Activated CD4-positive, alpha-beta memory T cell treated with anti-CD3 and anti-CD28 coated beads, Interleukin-2, amount 10 ng/mL, durations not matched to agents 7 days and 5 days (primary cell): Measurements from ENCODE around the gene TMPRSS9. TPM values are rescaled to one million over a fixed set of nuclear protein-coding genes. Genes with fewer than 3 reads are reported as not detected.
"Not testable (repeated sequence)": the region's sequence is repeated elsewhere in the genome, so short reads cannot be mapped to it uniquely, and the experiment has no call there.

ENCODE experiments used
- CTCF ChIA-PET: fragments of 350-600 bp; sonication (Branson Sonifier 250); formaldehyde crosslinking; loops from one replicate; lab custom pipeline; 2021; ENCODE audit warnings: antibody characterized with exemption, inconsistent platforms; lab: Charles Lee
- POLR2A ChIA-PET: fragments of 350-600 bp; sonication (Branson Sonifier 250); formaldehyde crosslinking; loops from one replicate; lab custom pipeline; 2021; ENCODE audit warnings: antibody characterized with exemption; lab: Charles Lee
- DNase-seq: peaks from one replicate; pipeline ENCODE4 v3.0.0-alpha.2; 2020
- H3K27ac Mint-ChIP-seq: one replicate; pipeline ENCODE4 v1.8.0; 2021; ENCODE audit warnings: mild to moderate bottlenecking, mixed read lengths
- H3K27me3 Mint-ChIP-seq: one replicate; pipeline ENCODE4 v1.8.0; 2021; ENCODE audit warnings: mixed read lengths
- H3K36me3 Mint-ChIP-seq: one replicate; pipeline ENCODE4 v1.8.0; 2021; ENCODE audit warnings: low read depth, mixed read lengths
- H3K4me1 Mint-ChIP-seq: one replicate; pipeline ENCODE4 v1.8.0; 2021; ENCODE audit warnings: mixed read lengths
- H3K4me3 Mint-ChIP-seq: one replicate; pipeline ENCODE4 v1.8.0; 2021; ENCODE audit warnings: mild to moderate bottlenecking, mixed read lengths
- H3K9me3 Mint-ChIP-seq: one replicate; pipeline ENCODE4 v1.8.0; 2021; ENCODE audit warnings: mixed read lengths
- total RNA-seq, 2 experiments: library from RNA; stranded (reverse); gene quantifications; one replicate each; pipeline ENCODE4 v1.2.3, GENCODE V29; 2021

Gene TMPRSS9
- total RNA-seq, 2 experiments from 2014 or later: not detected

DNA sequence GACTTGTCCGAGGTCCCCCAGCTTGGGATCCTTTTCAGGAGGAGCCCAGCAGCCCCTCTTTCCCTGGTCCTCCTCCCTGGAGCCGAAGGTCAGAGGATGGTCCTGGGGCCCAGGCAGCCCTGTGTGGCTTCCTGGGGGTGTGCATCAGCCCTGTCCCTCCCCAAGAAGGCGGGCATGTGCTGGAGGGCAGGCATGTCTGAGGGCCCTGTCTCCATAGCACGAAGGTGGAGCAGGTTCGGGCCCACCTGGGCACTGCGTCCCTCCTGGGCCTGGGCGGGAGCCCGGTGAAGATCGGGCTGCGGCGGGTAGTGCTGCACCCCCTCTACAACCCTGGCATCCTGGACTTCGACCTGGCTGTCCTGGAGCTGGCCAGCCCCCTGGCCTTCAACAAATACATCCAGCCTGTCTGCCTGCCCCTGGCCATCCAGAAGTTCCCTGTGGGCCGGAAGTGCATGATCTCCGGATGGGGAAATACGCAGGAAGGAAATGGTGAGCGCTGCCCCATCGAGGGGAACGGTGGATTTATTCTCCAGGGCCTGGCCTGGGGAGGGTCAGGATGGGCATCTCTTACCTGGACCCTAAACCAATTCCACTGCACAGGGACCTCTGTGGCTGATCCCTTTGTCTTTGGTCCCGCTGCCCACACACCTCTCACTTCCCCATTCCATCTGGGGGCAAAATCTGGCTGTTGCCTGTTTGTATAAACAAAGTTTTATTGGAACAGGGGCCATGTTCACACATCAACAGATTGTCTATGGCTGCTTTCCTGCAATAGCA lies 56.4 kb downstream of the TMPRSS9 start:
- CTCF ChIA-PET: no interaction called here
- Mint-ChIP-seq H3K9me3 (no peaks in the 10 kb centered on the region), H3K4me3 (no peak overlapping the region), H3K27me3 (no peaks in the 10 kb centered on the region), H3K27ac (no peak overlapping the region), H3K4me1 (no peaks in the 10 kb centered on the region), H3K36me3 (no peaks in the 10 kb centered on the region)
- no peak for DNase-seq
- POLR2A ChIA-PET: interaction anchor here (0.7 kb wide), 1 partner anchor 466 kb away, joined by 3 read pairs; no protein-coding TSS in a partner anchor

DNA sequence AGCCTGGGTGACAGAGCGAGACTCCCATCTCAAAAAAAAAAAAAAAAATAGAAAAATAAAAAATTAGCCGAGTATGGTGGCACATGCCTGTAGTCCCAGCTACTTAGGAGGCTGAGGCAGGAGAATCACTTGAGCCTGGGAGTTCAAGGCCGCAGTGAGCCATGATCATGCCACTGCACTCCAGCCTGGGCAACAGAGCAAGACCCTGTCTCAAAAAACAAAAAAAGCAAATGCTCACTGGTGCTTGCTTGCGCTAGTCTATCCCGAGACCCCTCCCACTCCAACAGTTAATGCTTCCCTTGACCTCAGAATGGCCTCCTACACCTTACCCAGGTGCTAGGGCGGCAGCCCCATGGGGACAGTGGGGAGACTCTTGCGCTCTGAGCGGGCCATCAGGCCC lies 57.4 kb downstream of the TMPRSS9 start:
- H3K27ac Mint-ChIP-seq, H3K36me3 Mint-ChIP-seq, H3K4me3 Mint-ChIP-seq, H3K4me1 Mint-ChIP-seq, H3K27me3 Mint-ChIP-seq, DNase-seq, H3K9me3 Mint-ChIP-seq, POLR2A ChIA-PET, CTCF ChIA-PET: not testable (repeated sequence)

DNA sequence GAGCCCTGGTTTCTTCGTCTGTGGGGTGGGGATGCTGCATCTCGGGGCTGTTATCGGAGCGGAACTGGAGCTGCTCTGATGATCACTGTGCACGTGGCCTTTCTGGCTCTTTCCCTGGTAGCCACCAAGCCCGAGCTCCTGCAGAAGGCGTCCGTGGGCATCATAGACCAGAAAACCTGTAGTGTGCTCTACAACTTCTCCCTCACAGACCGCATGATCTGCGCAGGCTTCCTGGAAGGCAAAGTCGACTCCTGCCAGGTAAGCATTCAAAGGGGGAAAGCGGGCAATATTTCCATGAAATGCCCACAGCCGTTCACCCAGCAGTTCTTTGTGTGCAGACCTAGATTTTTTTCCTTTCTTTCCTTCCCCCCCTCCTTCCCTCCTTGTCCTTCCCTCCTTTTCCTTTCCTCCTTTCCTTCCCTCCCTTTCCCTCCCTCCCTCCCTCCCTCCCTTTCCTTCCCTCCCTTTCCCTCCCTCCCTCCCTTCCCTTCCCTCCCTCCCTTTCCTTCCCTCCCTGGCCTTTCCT lies 57.9 kb downstream of the TMPRSS9 start:
- Mint-ChIP-seq H3K4me3 (no peak overlapping the region), H3K9me3 (no peaks in the 10 kb centered on the region), H3K4me1 (no peaks in the 10 kb centered on the region), H3K27ac (no peak overlapping the region), H3K27me3 (no peaks in the 10 kb centered on the region), H3K36me3 (no peaks in the 10 kb centered on the region)
- ChIA-PET CTCF (no interaction called here), POLR2A (no interaction called here)
- no peak for DNase-seq

DNA sequence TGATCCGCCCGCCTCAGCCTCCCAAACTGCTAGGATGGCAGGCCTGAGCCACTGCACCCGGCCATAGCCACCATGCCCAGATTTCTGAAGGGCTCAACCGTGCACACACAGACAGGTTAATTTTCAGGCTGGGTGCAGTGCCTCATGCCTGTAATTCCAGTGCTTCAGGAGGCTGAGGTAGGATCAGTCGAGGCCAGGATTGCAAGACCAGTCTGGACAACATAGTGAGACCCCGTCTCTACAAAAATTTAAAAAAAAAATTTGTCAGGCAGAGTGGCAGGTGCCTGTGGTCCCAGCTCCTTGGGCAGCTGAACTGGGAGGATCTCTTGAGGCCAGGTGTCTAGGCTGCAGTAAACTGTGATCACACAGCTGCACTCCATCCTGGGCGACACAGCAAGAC lies 59.7 kb downstream of the TMPRSS9 start:
- Mint-ChIP-seq H3K9me3 (no peaks in the 10 kb centered on the region), H3K27ac (no peak overlapping the region), H3K4me1 (no peaks in the 10 kb centered on the region), H3K36me3 (no peaks in the 10 kb centered on the region), H3K4me3 (no peak overlapping the region), H3K27me3 (no peaks in the 10 kb centered on the region)
- ChIA-PET POLR2A (interaction anchor here (1.6 kb wide), 1 partner anchor 37 kb away, joined by 3 read pairs; the partner anchor contains the start of gene LMNB2), CTCF (no interaction called here)
- no peak for DNase-seq

DNA sequence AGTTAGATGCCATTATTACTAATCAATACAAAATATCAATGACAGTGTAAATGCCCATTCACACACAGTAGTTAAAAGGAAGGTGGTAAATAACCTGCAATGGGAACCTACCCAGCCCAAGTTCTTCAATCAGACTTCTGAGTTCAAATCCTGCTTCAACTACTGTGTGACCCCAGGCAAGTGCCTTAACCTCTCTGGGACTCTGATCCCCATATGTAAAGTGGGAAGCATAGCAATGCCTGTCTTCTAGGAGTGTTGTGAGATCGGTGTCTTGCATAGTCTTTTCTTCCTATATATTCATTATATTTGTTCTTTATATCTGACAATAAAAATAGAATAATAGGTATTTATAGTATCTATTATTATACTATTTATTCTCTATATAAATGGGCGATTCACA lies 60.4 kb downstream of the TMPRSS9 start:
- ChIA-PET POLR2A (interaction anchor here (1.6 kb wide), 1 partner anchor 36 kb away, joined by 3 read pairs; the partner anchor contains the start of gene LMNB2), CTCF (no interaction called here)
- Mint-ChIP-seq H3K4me1 (no peaks in the 10 kb centered on the region), H3K36me3 (no peaks in the 10 kb centered on the region), H3K4me3 (no peak overlapping the region), H3K27me3 (no peaks in the 10 kb centered on the region), H3K27ac (no peak overlapping the region), H3K9me3 (no peaks in the 10 kb centered on the region)
- no peak for DNase-seq

DNA sequence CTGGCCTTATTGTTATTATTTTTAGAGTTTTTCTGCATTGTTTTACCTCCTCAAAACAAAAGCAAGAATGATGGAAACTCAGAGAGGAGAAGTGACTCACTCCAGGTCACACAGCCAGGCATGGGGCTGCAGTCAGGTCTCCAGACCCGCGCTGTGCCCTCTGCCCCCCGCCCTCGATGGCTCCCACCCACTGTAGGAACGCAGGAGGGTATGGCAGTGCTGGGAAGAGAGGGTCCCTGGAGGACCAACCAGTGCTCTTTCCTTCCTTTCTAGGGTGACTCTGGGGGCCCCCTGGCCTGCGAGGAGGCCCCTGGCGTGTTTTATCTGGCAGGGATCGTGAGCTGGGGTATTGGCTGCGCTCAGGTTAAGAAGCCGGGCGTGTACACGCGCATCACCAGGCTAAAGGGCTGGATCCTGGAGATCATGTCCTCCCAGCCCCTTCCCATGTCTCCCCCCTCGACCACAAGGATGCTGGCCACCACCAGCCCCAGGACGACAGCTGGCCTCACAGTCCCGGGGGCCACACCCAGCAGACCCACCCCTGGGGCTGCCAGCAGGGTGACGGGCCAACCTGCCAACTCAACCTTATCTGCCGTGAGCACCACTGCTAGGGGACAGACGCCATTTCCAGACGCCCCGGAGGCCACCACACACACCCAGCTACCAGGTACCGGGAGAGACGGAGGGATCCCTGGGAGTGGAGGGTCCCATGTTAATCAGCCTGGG lies 61.7 kb downstream of the TMPRSS9 start:
- no peaks in the 10 kb centered on the region for H3K9me3 Mint-ChIP-seq
- CTCF ChIA-PET: no interaction called here
- no peak overlapping the region for H3K4me3 Mint-ChIP-seq
- peaks cover 9% of the 10 kb centered on the region for H3K4me1 Mint-ChIP-seq
- POLR2A ChIA-PET: interaction anchor here (1.6 kb wide), 1 partner anchor 35 kb away, joined by 3 read pairs; the partner anchor contains the start of gene LMNB2
- no peak overlapping the region for H3K27ac Mint-ChIP-seq
- DNase-seq: no peak
- no peaks in the 10 kb centered on the region for H3K27me3 Mint-ChIP-seq
- peaks cover 2% of the 10 kb centered on the region for H3K36me3 Mint-ChIP-seq

DNA sequence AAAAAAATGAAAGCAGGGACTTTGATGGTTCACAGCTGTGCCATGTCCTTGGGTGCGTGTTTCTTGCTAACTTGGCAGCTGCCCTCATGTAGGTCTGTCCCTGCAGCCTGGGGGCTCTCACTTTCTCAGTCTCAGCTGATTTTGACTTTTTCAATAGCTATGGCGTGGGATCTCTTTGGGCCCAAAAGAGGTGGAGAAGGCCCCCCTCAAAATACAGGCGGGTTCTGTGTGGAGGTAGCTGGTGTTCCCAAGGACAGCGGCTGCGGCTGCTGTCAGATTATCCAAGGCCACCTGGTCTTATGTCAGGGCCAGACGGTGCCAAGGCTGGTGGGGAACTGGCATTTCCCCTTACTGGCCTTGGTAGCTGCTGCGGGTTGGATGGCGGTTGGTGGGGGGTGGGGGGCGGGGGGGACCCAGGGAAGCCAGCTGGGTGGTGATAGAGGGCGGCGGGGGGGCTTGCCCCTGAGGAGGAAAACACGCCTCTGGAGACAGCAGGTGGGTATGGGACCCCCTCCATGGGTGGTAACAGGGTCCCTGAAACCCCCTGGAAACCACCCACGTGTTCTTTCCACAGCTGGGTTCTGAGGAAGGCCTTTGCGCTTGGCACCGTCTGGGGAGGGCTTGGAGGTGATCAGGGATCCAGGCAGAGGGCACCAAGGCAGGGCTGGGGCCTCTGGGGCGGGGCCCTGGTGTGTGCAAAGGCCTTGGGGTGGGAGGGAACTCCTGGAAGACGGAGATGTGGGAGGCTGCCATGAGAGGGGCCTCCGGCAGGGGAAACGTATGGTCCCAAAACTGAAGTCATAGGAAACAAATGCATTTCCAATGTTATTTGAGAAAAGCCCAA lies 63.2 kb downstream of the TMPRSS9 start:
- H3K4me3 Mint-ChIP-seq: no peak overlapping the region
- peaks cover 17% of the 10 kb centered on the region for H3K4me1 Mint-ChIP-seq
- no peak overlapping the region for H3K27ac Mint-ChIP-seq
- ChIA-PET CTCF (no interaction called here), POLR2A (interaction anchor here (0.6 kb wide), 1 partner anchor 168 kb away, joined by 3 read pairs; no protein-coding TSS in a partner anchor)
- no peak for DNase-seq
- no peaks in the 10 kb centered on the region for H3K27me3 Mint-ChIP-seq
- no peaks in the 10 kb centered on the region for H3K9me3 Mint-ChIP-seq
- peaks cover 7% of the 10 kb centered on the region for H3K36me3 Mint-ChIP-seq

DNA sequence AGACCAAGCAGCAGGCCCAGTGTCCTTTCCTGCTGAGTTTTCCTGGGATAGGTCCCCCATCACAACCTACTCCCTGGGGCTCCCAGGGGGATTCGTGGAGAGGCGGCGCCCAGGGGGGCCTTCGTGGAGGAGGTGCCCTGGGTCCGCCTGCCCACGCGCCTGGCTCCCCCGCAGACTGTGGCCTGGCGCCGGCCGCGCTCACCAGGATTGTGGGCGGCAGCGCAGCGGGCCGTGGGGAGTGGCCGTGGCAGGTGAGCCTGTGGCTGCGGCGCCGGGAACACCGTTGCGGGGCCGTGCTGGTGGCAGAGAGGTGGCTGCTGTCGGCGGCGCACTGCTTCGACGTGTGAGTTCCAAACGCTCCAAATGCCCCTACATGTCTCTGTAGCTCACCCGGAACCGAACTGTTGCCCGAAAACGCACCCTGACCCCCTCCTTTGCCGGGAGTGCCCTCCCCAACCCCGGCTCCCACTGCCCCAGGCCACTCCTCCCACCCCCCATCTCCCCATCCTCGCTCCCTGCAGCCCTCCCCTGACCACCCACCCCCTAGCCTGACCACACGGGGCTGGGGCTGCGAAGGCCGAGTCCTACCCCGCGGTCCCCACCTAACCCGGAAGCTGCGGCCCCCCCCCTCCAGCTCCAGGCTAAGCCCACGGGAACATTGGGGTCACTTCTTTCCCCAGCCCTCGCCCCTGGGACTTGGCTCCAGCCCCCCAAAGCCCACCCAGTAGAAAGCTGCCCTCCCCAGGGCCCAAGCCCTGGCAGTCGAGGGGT lies 64.0 kb downstream of the TMPRSS9 start:
- Mint-ChIP-seq H3K4me3 (no peak overlapping the region), H3K4me1 (peaks cover 17% of the 10 kb centered on the region), H3K9me3 (no peaks in the 10 kb centered on the region), H3K27ac (no peak overlapping the region), H3K36me3 (peaks cover 9% of the 10 kb centered on the region), H3K27me3 (no peaks in the 10 kb centered on the region)
- ChIA-PET CTCF (no interaction called here), POLR2A (interaction anchor here (1.2 kb wide), 1 partner anchor 52 kb away, joined by 3 read pairs; the partner anchor contains the start of gene GADD45B)
- no peak for DNase-seq

DNA sequence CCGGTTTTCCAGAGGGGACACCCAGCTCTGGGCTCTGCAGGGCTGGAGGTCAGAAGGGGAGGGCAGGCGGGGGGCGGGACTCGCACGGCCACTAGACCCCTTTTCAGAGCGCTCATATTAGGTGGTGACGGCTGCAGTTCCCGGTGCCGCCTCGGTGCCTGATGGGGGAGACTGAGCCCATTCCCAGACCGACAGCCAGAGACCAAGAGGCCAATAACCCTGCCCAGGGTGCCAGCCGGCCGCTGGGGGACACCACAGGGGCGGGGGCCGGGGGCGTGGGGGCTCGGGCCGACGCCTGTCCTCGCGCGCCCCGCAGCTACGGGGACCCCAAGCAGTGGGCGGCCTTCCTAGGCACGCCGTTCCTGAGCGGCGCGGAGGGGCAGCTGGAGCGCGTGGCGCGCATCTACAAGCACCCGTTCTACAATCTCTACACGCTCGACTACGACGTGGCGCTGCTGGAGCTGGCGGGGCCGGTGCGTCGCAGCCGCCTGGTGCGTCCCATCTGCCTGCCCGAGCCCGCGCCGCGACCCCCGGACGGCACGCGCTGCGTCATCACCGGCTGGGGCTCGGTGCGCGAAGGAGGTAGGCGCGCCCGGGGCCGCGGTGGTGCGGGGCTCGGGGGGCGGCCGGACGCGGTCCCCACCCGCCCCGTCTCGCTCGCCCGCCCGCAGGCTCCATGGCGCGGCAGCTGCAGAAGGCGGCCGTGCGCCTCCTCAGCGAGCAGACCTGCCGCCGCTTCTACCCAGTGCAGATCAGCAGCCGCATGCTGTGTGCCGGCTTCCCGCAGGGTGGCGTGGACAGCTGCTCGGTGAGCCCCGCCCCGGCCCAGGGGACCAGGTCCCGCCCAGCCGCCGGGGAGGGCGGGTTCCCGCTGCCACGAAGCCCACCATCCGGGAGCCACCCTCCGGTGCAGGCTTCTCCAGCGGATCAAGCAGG lies 64.9 kb downstream of the TMPRSS9 start:
- H3K27ac Mint-ChIP-seq: no peak overlapping the region
- H3K4me1 Mint-ChIP-seq: peaks cover 17% of the 10 kb centered on the region
- ChIA-PET POLR2A (interaction anchor here (1.2 kb wide), 1 partner anchor 51 kb away, joined by 3 read pairs; the partner anchor contains the start of gene GADD45B), CTCF (no interaction called here)
- peaks cover 12% of the 10 kb centered on the region for H3K36me3 Mint-ChIP-seq
- no peak for DNase-seq
- H3K4me3 Mint-ChIP-seq: no peak overlapping the region
- no peaks in the 10 kb centered on the region for H3K27me3 Mint-ChIP-seq
- H3K9me3 Mint-ChIP-seq: no peaks in the 10 kb centered on the region

DNA sequence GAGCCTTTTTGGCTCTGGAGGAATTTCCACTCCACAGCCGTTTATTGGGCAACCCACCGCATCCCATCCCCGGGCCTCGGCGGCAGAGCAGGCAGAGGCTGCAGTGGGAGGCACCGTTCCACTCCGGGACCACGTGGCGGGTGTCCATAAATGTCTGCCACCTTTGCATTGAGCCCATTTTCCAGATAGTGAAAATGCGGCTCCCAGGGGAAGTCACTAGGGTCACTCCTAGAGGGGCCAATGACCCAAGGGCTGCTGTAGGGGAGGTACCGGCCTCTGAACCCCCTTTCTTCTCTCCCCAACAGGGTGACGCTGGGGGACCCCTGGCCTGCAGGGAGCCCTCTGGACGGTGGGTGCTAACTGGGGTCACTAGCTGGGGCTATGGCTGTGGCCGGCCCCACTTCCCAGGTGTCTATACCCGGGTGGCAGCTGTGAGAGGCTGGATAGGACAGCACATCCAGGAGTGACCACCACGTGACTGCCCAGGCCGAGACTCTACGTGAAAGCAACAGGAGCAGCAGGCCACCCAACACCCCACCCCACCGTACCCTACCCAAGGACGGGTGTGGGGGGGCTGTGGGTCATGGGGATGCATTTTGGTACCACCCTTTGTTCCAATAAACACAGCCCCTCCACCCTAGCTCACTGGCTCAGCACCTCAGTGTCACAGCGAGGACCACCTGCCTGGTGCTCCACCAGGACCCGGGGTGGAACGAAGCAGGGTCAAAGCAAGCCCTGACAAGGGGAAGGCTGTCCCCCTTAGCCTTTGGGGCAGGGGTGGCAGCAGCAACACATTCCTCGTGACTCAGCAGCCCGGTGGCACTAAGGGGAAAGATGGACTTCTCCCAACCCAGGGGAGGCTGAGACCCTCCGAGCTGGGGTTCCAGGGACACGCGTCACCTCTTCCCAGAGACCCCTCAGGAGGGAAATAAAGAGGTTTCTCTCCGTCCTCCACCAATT lies 65.8 kb downstream of the TMPRSS9 start:
- CTCF ChIA-PET: interaction anchor here (1.2 kb wide), 1 partner anchor 222 kb away, joined by 3 read pairs; no protein-coding TSS in a partner anchor
- POLR2A ChIA-PET: interaction anchor here (0.9 to 3.2 kb wide), 3 partner anchors 13 to 50 kb away, joined by 3 to 18 read pairs (median 4); partner anchors contain the start of gene GADD45B

More for the DNA sequence above, 65.8 kb downstream of the TMPRSS9 start:
- DNase-seq: no peak
- Mint-ChIP-seq H3K4me1 (peaks cover 17% of the 10 kb centered on the region), H3K27me3 (no peaks in the 10 kb centered on the region), H3K4me3 (peak overlapping the region; percentile 84), H3K27ac (peak overlapping the region; percentile 40), H3K9me3 (no peaks in the 10 kb centered on the region), H3K36me3 (peaks cover 22% of the 10 kb centered on the region)
